Panc1 (cell line): ENCODE measurements around the gene PPM1M. TPM values are rescaled to one million over a fixed set of nuclear protein-coding genes. Genes with fewer than 3 reads are reported as not detected.

Experiments used
- ATAC-seq: fragments of 200-7000 bp; cut with Tn5 transposase; 2 replicates; pipeline ENCODE4 v1.9.1; 2020; ENCODE audit warnings: mild to moderate bottlenecking, moderate library complexity
- BruUV-seq: library from RNA; stranded (reverse); fragments of 400-500 nt; replicated peaks from 2 replicates; lab custom pipeline; 2021; lab: Mats Ljungman, UMichigan
- CTCF ChIA-PET: fragments of 300-600 bp; sonication (Branson Sonifier 250); formaldehyde crosslinking; loops from one replicate; lab custom pipeline; 2022; ENCODE audit warnings: antibody characterized with exemption; lab: Charles Lee
- POLR2A ChIA-PET: fragments of 300-600 bp; sonication (Branson Sonifier 250); formaldehyde crosslinking; loops from one replicate; lab custom pipeline; 2022; ENCODE audit warnings: antibody characterized with exemption; lab: Charles Lee
- DNase-seq: peaks from one replicate; pipeline ENCODE4 v3.0.0-alpha.2; 2010; ENCODE audit warnings: low read depth, low spot score
- H3K27ac ChIP-seq: 2 replicates; pipeline ENCODE4 v1.5.1; 2011; ENCODE audit warnings: mild to moderate bottlenecking, low read length, inconsistent platforms
- H3K27me3 ChIP-seq: fragments of 200-500 bp; sonication (Bioruptor generic); 2 replicates; pipeline ENCODE4 v1.6.0; 2014; ENCODE audit warnings: low read length, inconsistent platforms; ENCODE audit not compliant: control insufficient read depth, insufficient read depth
- H3K36me3 ChIP-seq: fragments of 200-500 bp; sonication (Bioruptor generic); 2 replicates; pipeline ENCODE4 v1.5.1; 2014; ENCODE audit warnings: inconsistent platforms, mild to moderate bottlenecking, low read length, moderate library complexity; ENCODE audit not compliant: control insufficient read depth, insufficient read depth
- H3K4me1 ChIP-seq: 2 replicates; pipeline ENCODE4 v1.5.1; 2011; ENCODE audit warnings: inconsistent platforms, mild to moderate bottlenecking, low read length, moderate library complexity; ENCODE audit not compliant: control insufficient read depth, insufficient read depth
- H3K4me3 ChIP-seq, 2 experiments: 2 replicates each; pipeline ENCODE4 v1.5.1; 2011 to 2012; ENCODE audit warnings: low read depth in 2 of 2, low read length in 2 of 2, mild to moderate bottlenecking in 2 of 2, inconsistent platforms in 1 of 2, moderate library complexity in 1 of 2
- H3K9me3 ChIP-seq: fragments of 200-500 bp; sonication (Bioruptor generic); 2 replicates; pipeline ENCODE4 v1.5.1; 2014; ENCODE audit warnings: low read depth, mild to moderate bottlenecking, inconsistent platforms, low read length, moderate library complexity; ENCODE audit not compliant: control insufficient read depth, insufficient read depth
- POLR2AphosphoS5 ChIP-seq: IDR thresholded peaks from 2 replicates; pipeline ENCODE4 v1.6.1; 2012; ENCODE audit warnings: mild to moderate bottlenecking, low read depth, low read length, moderate library complexity
- SIN3A ChIP-seq: IDR thresholded peaks from 2 replicates; pipeline ENCODE4 v1.6.1; 2012; ENCODE audit warnings: low read depth, mild to moderate bottlenecking, low read length, moderate library complexity, borderline replicate concordance; ENCODE audit not compliant: insufficient read depth
- TCF7L2 ChIP-seq: IDR thresholded peaks from 2 replicates; pipeline ENCODE4 v1.6.1; 2011; ENCODE audit warnings: mild to moderate bottlenecking, low read depth, low read length, inconsistent platforms
- in situ Hi-C: cut with HindIII; loops from 2 replicates; pipeline ENCODE4 v1.10.0; 2016; ENCODE audit warnings: low sequenced_read_pairs, low pct_unique_long_range_greater_than_20kb
- intact Hi-C: fragments of 100-400 bp; cut with micrococcal nuclease; formaldehyde crosslinking; loops from one replicate; pipeline ENCODE4 v1.10.0; 2022; ENCODE audit not compliant: unreplicated experiment
- total RNA-seq: library from RNA; stranded (reverse); gene quantifications from one replicate; pipeline ENCODE4 v1.2.1, GENCODE V29; 2021; ENCODE audit not compliant: unreplicated experiment
- TF ChIP-seq, protein P1 (sequence below), 2 experiments: IDR thresholded peaks; 2 replicates each; pipeline ENCODE4 v1.6.1; 2011 to 2012; ENCODE audit warnings: low read depth in 2 of 2, control low read depth in 1 of 2, low read length in 1 of 2, mild to moderate bottlenecking in 1 of 2, moderate library complexity in 1 of 2; ENCODE audit not compliant: insufficient read depth in 1 of 2
- TF ChIP-seq, protein P2 (sequence below): fragments of 450-650 bp; IDR thresholded peaks from 2 replicates; pipeline ENCODE4 v1.5.1; 2017; ENCODE audit warnings: mild to moderate bottlenecking

The PPM1M gene
- total RNA-seq, 1 experiment from 2014 or later: 9.7 TPM

DNA sequence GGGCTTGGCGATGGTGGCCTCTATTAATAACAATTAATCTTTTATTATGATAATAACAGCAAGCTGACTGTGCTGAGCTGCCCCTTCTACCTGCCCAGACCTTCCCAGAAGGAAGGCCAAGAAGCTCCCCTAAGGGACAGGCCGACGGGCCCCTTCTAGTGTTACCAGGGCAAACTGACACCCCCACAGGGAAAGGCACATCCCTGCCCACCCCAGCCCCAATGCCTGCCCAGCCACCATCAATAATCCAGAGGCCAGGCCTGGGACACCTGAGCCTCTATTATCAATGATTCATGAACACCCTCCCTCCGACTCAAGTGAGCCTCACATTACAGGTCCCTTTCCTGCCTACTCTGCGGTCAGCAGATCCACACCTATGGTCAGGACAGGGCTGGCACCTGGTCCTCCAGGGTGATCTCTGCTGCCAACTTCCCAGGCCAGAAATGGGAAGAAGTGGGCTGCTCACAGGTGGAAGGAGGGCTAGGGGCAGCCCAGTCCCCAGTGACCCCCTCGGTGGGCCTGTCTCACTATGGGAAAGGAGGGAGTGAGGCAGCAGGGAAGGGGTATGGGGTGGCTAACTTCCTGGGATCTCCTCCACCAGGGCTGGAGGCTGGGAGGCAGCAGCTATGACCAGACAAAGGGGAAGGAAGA, 8.4 kb upstream of the PPM1M start:
- CTCF ChIA-PET: no interaction called here
- Histone ChIP-seq H3K36me3 (peaks cover 7% of the 10 kb centered on the region; the same call in 1 of the 2 replicates), H3K9me3 (no peaks in the 10 kb centered on the region), H3K27ac (peak overlapping the region; percentile 83), H3K4me3 (peak overlapping the region; percentile 80 to 86), H3K4me1 (peaks cover 25% of the 10 kb centered on the region), H3K27me3 (no peaks in the 10 kb centered on the region)
- in situ Hi-C loops: no loop called here
- BruUV-seq: no TSS peak
- intact Hi-C loops: loop anchor here (10.0 kb wide), 1 partner anchor 98 kb away; no protein-coding TSS in a partner anchor
- ATAC-seq: no peak
- TF ChIP-seq, protein P1, sequence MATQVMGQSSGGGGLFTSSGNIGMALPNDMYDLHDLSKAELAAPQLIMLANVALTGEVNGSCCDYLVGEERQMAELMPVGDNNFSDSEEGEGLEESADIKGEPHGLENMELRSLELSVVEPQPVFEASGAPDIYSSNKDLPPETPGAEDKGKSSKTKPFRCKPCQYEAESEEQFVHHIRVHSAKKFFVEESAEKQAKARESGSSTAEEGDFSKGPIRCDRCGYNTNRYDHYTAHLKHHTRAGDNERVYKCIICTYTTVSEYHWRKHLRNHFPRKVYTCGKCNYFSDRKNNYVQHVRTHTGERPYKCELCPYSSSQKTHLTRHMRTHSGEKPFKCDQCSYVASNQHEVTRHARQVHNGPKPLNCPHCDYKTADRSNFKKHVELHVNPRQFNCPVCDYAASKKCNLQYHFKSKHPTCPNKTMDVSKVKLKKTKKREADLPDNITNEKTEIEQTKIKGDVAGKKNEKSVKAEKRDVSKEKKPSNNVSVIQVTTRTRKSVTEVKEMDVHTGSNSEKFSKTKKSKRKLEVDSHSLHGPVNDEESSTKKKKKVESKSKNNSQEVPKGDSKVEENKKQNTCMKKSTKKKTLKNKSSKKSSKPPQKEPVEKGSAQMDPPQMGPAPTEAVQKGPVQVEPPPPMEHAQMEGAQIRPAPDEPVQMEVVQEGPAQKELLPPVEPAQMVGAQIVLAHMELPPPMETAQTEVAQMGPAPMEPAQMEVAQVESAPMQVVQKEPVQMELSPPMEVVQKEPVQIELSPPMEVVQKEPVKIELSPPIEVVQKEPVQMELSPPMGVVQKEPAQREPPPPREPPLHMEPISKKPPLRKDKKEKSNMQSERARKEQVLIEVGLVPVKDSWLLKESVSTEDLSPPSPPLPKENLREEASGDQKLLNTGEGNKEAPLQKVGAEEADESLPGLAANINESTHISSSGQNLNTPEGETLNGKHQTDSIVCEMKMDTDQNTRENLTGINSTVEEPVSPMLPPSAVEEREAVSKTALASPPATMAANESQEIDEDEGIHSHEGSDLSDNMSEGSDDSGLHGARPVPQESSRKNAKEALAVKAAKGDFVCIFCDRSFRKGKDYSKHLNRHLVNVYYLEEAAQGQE (IDR thresholded peaks at IDR 0.05; ENCODE audit: insufficient read depth in 1 of 2, low read depth in 2 of 2, low read length in 1 of 2): no peak
- no peak for TF ChIP-seq SIN3A
- TF ChIP-seq, protein P2, sequence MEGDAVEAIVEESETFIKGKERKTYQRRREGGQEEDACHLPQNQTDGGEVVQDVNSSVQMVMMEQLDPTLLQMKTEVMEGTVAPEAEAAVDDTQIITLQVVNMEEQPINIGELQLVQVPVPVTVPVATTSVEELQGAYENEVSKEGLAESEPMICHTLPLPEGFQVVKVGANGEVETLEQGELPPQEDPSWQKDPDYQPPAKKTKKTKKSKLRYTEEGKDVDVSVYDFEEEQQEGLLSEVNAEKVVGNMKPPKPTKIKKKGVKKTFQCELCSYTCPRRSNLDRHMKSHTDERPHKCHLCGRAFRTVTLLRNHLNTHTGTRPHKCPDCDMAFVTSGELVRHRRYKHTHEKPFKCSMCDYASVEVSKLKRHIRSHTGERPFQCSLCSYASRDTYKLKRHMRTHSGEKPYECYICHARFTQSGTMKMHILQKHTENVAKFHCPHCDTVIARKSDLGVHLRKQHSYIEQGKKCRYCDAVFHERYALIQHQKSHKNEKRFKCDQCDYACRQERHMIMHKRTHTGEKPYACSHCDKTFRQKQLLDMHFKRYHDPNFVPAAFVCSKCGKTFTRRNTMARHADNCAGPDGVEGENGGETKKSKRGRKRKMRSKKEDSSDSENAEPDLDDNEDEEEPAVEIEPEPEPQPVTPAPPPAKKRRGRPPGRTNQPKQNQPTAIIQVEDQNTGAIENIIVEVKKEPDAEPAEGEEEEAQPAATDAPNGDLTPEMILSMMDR: no peak
- TF ChIP-seq TCF7L2: no peak
- no peak for TF ChIP-seq POLR2AphosphoS5
- no peak for DNase-seq
- POLR2A ChIA-PET: interaction anchor here (0.6 kb wide), 2 partner anchors 65 to 923 kb away, joined by 3 to 6 read pairs; no protein-coding TSS in a partner anchor

DNA sequence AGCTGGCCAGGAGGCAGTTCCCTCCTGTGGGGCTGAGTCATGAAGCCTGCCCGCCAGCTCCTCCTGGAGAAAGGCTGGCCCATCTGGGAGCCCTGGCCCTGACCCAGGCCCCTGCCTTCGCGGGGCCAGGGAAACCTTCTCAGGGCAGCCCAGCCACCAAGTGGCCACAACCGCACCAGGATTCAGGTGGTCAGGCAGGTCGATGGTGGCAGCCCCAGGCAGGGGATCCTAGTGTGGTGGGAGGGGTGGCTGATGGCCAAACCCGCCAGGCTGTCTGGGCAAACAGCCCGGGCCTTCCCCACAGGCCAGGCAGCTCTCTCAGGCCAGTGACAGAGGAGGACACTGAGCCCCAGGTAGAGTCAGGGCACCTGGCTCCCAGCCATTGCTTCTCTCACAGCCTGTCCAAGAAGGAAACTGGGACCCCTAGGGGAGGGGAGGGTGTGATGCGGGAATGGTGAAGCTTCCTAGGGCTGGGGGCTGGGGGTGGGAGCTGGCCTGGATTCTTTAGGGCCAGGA, 7.8 kb upstream of the PPM1M start:
- H3K36me3 ChIP-seq: peaks cover 7% of the 10 kb centered on the region; the same call in 1 of the 2 replicates
- BruUV-seq: no TSS peak
- no peaks in the 10 kb centered on the region for H3K27me3 ChIP-seq
- in situ Hi-C loops: no loop called here
- ChIA-PET CTCF (no interaction called here), POLR2A (interaction anchor here (0.6 kb wide), 2 partner anchors 64 to 923 kb away, joined by 3 to 6 read pairs; no protein-coding TSS in a partner anchor)
- intact Hi-C loops: loop anchor here (10.0 kb wide), 1 partner anchor 97 kb away; no protein-coding TSS in a partner anchor
- DNase-seq (no peak), ATAC-seq (peak; percentile 78)
- peak overlapping the region; percentile 80 to 86 for H3K4me3 ChIP-seq
- no peaks in the 10 kb centered on the region for H3K9me3 ChIP-seq
- peaks cover 25% of the 10 kb centered on the region for H3K4me1 ChIP-seq
- TF ChIP-seq TCF7L2: no peak
- TF ChIP-seq, protein P1 (IDR thresholded peaks at IDR 0.05; ENCODE audit: insufficient read depth in 1 of 2, low read depth in 2 of 2, low read length in 1 of 2): no peak
- TF ChIP-seq POLR2AphosphoS5: no peak
- no peak for TF ChIP-seq SIN3A
- TF ChIP-seq, protein P2: no peak
- peak overlapping the region; percentile 83 for H3K27ac ChIP-seq
